Anterior cingulate cortex (tissue), 58 donors: Measurements from ENCODE around the gene LMTK2.

Experiments
- DNase-seq, 58 donors: peaks; one replicate each; lab custom pipeline; 2025; lab: John Stamatoyannopoulos, UW

LMTK2 gene

DNA sequence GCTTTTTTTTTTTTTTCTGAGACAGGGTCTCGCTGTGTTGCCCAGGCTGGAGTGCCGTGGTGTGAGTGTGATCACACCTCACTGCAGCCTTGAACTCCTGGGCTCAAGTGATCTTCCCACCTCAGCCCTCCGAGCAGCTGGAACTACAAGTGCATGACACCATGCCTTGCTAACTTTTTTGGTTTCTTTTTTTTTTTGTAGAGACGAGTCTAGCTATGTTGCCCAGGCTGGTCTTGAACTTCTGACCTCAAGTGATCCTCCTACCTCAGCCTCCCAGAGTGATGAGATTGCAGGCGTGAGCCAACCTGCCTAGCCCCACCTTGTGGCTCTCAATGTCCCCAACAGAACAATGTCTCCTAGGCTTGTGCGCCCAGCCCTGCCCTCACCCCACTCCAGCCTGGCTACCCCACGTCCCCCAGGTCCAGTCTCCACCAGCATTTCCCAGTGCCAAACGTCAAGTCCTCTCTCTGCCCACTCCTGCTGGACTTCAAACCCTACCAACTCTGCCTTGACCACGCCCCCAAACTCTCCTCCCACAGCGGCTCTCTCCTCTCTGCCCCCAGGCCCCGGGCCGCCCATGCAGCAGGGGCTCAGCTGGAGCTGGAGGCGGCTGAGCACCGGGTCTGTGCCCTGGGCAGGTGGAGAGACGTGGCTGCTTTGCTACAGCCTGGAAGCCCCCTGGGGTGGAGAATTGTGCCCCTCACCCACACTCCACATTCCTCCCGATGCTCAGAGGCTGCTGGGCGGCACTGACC is 123.5 kb downstream of the LMTK2 start:
- DNase-seq: no peak

DNA sequence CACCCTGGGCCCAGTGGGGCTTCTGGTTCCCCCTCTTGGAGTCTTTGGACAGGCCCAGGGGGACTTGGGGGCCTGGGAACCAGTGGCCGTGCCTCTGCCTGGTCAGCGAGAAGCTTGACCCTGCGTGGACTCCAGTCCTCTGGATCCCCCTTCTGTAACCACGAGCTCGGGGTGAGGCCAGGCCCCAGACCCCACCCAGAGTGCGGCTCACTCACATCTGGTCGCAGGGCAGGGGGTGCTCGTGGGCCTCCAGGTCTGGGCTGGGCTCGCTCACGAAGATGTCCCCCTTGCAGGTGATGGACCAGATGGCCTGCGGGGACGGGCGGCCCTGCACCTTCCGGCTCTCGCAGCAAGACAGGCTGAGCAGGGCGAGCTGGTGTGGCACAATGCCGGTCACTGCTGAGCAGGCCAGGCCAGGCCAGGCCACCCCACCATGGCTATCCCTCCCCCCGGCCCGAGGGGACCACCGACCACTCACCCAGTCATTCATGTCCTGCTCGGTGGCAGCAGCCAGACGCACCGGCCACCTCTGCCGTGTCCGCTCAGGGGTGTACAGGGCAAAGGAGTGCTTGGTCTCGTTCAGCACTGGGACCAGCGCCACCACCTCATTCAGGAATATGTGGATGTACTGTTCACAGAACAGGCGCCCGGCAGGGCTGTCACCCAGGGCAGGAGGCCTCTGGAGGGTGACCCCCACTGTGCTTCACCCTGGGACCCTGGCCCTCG is 124.2 kb downstream of the LMTK2 start:
- DNase-seq: no peak

DNA sequence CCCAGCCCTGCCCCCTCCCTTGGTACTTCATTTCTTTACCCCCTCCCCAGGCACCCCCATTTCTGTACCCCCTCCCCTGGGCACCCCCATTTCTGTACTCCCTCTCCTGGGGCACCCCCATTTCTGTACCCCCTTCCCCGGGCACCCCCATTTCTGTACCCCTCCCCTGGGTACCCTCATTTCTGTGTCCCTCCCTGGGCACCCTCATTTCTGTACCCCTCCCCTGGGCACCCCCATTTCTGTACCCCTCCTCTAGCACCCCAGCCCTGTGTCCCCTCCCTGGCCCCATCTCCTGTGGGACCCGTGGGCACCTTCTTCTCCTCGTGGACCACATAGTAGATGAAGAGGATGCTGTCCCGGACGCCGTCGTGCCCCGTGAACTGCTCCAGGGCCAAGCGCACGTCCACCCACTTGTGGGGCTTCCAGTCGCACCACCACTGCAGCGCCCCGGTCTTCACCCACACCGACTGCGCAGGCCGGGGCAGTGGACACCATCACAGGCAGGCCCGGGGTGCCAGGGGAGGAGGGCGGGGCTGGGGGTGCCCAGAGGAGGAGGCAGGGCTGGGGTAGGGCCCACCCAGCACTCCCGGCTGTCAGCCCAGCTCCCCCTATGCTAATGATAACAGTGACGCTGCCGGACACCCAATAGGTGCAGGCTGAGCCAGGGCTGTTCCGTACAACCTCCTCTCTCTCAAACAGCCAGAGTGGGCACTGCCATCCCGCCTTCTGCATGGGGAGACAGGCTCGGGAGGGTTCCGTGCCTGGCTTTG is 125.0 kb downstream of the LMTK2 start:
- DNase-seq: no peak

DNA sequence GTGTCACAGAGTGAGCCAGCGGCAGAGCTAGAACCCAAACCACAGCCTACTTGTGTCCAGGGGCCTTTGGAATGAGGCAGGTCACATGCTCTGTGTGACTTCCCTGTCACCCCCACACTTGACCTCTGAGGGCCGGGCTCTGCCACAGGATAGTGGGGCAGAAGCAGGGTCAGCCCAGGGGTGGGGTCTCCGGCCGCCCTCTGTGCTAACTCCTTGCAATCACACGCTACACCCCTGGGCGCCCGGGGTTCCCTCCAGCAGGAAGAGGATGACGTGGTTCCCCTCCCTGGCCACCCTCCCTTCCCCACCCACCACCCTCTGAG is 125.6 kb downstream of the LMTK2 start:
- DNase-seq: no peak

DNA sequence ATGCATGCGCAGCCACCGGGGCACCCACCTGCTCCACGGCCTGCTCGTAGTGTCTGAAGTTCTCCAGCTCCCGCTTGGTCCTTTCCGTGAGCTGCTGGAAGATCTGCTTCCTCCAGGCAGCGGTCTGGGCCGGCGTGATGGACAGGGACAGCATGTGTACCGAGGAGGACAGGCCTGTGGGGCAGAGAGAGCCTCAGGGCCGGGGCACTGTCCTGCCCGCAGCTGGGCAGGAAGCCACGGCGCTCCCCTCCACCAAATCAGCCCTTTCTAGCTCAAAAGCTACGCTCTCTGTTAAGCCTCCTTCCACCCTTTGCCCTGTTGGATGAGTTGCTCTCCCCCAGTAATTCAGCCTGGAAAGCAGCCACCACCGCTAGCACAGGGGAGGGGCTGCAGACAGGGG is 126.1 kb downstream of the LMTK2 start:
- DNase-seq: no peak

DNA sequence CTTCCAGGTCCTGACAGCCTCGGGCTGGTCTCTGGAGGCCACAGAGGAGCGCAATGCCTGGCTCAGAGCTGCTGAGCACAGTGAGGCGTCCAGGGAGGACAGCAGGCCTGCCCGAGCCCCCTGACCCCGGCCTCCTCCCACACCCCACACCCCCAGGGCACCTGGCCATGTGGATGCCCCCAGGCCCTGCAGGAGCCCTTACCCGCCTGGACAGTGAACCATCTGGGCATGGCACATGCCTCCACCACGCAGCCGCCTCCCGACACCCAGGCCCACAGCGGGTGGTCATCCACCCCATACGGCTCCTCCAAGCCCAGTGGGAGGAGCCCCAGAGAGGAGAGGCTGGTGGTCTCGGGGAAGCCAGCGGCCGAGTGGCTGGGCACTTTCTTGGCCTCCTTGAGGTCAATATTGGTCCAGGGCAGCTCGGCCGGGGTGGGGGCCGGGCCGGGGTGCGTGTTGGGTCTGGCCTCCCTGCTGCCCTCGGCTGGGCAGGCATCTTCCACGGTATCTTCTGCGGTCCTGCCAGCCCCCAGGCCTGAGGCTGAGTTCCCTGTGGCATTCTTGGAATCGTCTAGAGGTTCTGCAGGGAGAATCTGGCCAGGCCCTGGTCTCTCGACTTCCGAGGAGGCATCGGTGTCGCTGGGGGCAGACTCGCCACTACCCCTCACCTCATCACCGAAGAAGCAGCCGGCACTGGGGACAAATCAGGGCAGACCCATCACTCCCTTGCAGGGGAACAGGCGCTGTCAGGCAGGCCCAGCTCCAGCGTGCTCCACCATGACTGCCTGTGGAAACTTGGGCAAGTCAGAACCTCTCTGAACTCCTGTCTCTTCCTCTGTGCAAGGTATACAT is 126.8 kb downstream of the LMTK2 start:
- no peak for DNase-seq

DNA sequence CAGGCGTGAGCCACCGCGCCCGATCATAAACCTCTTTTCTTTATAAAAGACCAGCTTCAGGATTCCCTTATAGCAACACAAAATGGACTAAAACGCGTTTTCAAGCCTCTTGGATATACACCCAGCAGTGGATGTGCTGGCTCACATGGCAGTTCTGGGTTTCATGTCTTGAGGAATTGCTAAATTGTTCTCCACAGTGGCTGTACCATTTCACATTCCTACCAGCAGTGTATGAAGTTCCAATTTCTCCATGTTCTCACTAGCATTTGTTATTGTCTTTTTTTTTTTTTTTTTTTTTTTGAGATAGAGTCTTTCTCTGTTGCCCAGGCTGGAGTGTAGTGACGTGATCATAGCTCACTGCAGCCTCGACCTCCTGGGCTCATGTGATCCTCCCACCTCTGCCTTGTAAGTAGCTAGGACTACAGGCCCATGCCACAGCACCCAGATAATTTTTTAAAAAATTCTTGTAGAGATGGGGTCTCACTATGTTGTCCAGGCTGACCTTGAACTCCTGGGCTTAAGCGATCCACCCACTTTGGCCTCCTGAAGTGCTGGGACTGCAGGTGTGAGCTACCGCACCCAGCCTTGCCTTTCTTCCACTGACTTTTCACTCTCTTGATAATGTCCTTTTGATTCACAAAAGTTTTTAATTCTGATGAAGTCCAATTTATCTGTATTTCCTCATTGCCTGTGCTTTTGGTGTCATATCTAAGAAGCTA is 127.9 kb downstream of the LMTK2 start:
- DNase-seq: no peak

DNA sequence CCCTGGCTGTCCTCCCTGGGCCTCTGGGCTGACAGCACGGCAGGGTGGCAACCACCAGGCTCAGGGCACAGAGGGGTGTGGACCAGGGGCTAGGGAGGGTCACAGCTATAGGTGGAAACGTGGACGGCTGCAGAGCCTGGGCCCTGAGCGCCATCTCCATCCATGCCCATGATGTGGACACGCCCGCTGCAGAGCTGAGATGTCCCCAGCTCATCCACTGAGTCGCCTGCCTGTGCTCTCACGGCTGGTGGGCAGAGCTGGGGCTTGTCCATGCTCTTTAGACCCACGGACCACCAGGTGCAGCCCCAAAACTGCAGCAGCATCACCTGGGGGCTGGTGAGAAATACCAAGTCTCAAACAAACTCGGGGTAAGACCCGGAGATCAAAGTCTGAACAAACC is 129.2 kb downstream of the LMTK2 start:
- no peak for DNase-seq

DNA sequence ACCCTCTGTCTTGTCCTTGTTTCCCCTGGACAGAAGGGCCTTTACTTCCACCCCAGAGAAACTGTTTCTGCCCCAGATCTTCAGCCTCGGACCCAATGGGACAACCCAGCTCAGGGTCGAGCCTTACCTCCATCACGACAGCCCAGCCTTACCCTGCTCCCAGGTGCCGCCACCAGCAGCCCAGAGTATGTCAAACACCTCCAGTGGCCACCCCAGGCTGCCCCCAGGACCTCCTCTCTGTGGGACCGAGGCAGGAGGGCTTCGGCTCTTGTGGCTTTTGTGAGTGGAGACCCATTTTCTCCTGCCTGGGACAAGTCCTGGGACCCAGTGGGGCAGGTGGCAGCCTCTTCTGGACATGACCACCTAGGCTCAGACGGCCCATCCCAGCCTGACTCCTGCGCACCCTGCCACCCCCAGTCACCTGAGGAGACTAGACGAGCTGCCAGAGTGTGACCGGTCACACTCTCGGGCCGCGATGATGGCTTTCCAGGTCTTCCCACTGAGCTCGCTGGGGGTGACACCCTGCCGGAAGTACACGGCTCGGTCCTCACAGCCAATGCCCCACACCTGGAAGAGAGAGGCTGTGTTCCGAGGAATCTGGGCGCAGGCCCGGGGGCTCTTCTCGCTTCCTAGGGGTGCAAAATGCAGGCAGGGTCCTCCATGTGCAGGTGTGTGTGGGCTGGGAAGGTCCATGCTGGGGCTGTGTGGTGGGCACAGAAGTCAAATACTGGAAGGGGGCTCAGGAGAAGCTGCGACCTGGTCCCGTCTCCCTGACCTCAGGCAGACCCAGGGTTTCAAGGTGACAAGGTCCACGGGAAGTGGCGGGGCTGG is 129.9 kb downstream of the LMTK2 start:
- DNase-seq: no peak

DNA sequence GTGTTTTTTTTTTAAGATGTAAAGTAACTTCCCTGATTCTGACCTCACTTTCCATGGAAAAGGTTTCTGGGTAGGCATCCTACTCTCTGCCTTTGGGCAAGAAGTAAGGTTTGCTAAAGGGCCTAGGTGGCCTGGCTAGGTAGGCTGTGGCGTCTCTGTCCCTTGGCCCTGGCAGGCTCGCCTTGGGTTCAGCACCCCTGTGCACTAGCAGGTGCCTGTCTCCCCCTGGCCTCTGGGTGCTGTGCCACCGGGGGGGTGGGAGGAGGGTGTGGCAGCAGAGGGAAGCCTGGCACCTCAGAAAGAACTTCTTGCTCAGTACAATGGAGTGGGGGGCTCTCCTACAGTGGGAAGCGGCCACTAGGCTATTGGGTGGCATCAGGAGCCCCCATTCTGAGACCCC is 131.4 kb downstream of the LMTK2 start:
- no peak for DNase-seq

DNA sequence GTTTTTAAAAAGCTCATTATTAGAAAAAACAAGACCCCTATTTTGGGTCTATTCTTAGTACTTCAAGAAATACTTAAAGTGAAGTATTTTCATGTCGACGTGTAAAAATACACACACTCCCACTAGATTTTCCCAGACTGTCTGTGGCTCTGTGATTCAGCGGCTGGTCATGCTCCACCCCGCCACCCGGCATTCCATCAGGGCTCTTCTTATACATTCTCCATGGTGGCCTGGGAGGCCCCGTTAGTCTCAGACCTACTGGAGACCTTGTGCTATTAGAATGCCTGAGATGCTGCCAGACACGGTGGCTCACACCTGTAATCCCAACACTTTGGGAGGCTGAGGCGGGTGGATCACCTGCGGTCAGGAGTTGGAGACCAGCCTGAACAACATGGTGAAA is 132.3 kb downstream of the LMTK2 start:
- DNase-seq: no peak

DNA sequence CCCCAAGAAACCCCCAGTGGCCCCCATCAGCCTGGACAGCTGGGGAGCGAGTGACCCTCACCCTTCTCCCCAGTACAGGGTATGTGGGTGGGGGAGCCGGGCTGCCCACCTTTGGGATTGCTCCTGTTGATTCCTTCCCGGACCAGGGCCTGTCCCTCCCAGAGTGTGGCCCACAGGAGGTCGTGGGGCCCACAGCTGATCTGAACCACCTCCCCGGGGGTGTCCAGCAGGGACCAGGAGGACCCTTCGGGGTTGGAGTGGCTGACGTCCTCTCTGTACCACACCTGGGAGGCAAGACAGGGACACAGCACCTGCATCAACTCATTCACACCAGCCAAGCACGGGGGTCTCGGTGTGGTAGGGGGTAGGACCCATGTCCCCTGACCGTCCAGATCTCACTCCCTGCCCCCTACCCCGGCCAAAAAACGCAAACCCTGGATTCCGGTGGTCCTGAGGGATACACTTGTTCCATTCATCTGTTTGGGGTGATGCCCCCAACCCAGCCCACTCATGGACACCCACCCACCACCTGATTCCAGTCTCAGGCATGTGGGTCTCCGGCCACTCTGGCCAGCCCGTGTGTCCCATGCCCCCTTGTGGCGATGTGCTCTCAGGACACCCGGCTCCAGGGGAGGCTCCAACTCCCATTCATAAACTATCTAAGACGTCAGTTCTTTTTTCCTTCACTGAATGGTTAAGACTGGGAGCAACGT is 134.5 kb downstream of the LMTK2 start:
- DNase-seq: peak in 28 of 58 donors; percentile 2 to 65 (median 13)

DNA sequence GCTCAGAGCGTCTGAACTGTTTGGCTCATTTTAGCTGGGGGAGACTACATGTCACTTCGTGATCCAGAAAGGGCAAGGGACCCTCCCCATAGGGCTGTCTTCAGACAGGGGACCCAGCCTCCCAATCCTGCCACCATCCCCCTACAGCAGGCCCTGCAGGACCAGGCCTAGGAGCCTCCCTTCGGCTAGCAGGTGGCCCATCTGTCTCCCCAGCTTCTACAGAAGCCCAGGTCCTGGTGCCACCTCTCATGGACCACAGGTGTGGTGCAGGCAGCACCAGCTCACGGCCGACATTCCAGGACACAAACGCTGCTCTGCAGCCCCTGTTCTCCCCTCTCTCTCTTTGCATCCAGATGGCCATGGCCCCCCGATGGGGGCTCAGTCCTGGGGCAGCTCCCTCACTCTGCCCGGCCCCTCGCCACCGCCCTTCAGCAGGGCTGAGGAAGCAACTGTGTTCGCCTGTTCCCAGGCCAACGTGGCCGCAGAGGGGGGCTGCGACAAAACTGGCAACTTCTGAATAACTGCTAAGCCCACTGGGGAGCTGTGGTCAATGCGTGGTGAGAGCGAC is 135.1 kb downstream of the LMTK2 start:
- no peak for DNase-seq

DNA sequence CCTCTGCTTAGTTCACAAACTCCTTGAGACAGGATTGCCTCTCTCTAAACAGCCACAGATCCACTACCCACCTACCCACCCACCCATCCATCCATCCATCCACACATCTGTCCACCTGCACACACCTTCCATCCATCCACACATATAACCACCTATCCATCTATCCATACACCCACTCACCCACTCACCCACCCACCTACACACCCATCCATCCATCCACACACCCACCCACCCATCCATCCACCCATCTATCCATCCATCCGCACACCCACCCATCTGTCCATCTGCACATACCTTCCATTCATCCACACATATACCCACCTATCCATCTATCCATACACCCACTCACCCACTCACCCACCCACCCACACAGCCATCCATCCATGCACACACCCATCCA is 135.7 kb downstream of the LMTK2 start:
- DNase-seq: no peak

DNA sequence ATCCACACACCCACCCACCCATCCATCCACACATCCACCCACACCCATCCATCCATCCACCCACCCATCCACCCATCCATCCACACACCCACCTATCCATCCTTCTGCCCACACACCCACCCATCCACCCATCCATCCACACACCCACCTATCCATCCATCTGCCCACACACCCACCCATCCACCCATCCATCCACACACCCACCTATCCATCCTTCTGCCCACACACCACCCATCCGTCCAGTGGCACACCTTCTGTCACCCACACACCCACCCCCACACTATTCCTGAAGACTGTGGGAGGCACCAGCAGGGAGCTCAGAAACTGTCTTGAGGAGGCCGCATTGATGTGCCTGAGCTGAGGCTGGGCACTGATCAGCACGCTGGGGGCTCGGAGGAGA is 136.3 kb downstream of the LMTK2 start:
- DNase-seq: no peak

DNA sequence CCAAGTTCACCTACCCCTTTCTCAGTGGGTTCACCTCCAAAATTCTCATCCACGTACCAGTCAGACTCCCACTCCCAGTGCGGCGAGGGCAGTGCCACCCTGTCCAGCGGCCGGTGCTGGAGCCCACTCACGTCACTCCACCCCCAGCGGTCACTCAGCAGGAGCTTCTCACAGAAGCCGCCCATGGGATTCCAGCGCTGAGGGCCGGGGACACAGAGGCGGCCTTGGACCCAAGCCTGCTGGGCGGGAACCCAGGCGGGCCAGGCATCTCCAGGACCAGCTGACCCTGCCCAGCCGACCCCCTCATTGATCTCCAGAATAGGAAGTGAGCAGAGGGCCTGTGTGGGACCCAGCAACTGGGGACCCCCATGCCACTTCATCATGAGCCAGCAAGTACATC is 138.2 kb downstream of the LMTK2 start:
- no peak for DNase-seq

DNA sequence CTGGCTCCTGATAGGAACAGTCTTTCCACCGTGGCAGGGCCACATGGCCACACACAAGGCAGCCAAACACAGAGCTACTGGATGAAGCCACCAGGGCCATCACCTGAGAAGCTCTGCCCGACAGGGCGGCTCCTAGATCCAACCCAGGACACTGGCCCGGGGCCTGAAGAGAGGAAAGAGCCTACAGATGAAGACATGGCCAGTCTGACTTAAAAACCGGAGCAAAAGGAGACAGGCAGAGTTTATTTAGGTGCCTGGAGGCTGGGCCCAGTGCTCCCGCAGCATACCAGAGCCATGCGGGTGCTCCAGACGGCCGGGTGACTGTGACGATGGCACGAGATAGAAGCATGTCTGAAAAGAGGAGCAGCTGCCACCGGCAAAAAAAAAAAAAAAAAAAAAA is 141.5 kb downstream of the LMTK2 start:
- no peak for DNase-seq

DNA sequence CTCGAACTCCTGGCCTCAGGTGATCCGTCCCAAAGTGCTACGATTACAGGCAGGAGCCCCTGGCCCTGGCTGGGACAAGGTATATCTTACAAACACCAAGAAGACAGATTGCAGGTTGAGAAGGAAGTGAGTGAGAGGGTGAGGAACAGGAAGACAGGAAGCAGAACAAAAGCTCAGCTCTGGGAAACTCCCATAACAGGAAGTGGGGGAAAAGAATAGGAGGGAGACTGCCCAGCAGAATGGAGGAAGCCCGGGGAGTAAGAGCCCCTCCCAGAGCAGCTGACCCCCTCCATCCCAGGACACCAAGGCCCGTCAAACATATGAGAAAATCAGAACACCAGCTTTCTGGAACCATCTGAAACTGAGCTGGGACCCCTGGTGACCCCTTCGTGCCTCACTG is 142.4 kb downstream of the LMTK2 start:
- DNase-seq: no peak
